HL-60 (cell line): ENCODE data around the gene EPHA6.

Experiments used
- DNase-seq, 2 experiments: peaks; one replicate each; pipeline ENCODE4 v3.0.0-alpha.2; 2010 to 2020; ENCODE audit warnings: low read depth in 1 of 2, low spot score in 1 of 2
- H3K27ac ChIP-seq: fragments of 250-450 bp; sonication (Bioruptor Pico); replicated peaks from 2 replicates; pipeline ENCODE4 v1.5.1; 2020; ENCODE audit warnings: mild to moderate bottlenecking, moderate library complexity
- H3K27me3 ChIP-seq: fragments of 250-450 bp; sonication (Bioruptor Pico); 2 replicates; pipeline ENCODE4 v1.5.1; 2021; ENCODE audit warnings: mild to moderate bottlenecking, moderate library complexity; ENCODE audit not compliant: insufficient read depth, poor library complexity, severe bottlenecking
- H3K4me3 ChIP-seq: replicated peaks from 2 replicates; pipeline ENCODE4 v1.5.1; 2011; ENCODE audit warnings: mild to moderate bottlenecking, control low read depth, low read length; ENCODE audit not compliant: insufficient read depth
- CTCF ChIP-seq: IDR thresholded peaks from one replicate; pipeline ENCODE4 v1.5.1; 2011; ENCODE audit warnings: low read length, control low read depth, inconsistent platforms; ENCODE audit not compliant: insufficient read depth
- GABPA ChIP-seq: IDR thresholded peaks from 2 replicates; pipeline ENCODE4 v1.6.1; 2012; ENCODE audit warnings: low read depth
- POLR2AphosphoS5 ChIP-seq: IDR thresholded peaks from 2 replicates; pipeline ENCODE4 v1.6.1; 2012; ENCODE audit warnings: low read depth
- SPI1 ChIP-seq: IDR thresholded peaks from 2 replicates; pipeline ENCODE4 v1.6.1; 2012; ENCODE audit warnings: low read depth, mild to moderate bottlenecking, borderline replicate concordance
- TF ChIP-seq, protein P1 (sequence below): IDR thresholded peaks from 2 replicates; pipeline ENCODE4 v1.6.1; 2012; ENCODE audit warnings: low read depth; ENCODE audit not compliant: insufficient replicate concordance

EPHA6 gene

GRCh38 chr3:97111244-97111643 lies 296.9 kb downstream of the EPHA6 start:
- Histone ChIP-seq H3K27me3 (no peaks in the 10 kb centered on the region), H3K4me3 (no peak overlapping the region), H3K27ac (no peak overlapping the region)
- no peak for DNase-seq
- TF ChIP-seq GABPA: no peak

GRCh38 chr3:97121386-97121785 lies 307.0 kb downstream of the EPHA6 start:
- no peak for TF ChIP-seq GABPA
- no peak for TF ChIP-seq SPI1
- no peak for TF ChIP-seq CTCF
- TF ChIP-seq POLR2AphosphoS5: no peak
- TF ChIP-seq, protein P1, sequence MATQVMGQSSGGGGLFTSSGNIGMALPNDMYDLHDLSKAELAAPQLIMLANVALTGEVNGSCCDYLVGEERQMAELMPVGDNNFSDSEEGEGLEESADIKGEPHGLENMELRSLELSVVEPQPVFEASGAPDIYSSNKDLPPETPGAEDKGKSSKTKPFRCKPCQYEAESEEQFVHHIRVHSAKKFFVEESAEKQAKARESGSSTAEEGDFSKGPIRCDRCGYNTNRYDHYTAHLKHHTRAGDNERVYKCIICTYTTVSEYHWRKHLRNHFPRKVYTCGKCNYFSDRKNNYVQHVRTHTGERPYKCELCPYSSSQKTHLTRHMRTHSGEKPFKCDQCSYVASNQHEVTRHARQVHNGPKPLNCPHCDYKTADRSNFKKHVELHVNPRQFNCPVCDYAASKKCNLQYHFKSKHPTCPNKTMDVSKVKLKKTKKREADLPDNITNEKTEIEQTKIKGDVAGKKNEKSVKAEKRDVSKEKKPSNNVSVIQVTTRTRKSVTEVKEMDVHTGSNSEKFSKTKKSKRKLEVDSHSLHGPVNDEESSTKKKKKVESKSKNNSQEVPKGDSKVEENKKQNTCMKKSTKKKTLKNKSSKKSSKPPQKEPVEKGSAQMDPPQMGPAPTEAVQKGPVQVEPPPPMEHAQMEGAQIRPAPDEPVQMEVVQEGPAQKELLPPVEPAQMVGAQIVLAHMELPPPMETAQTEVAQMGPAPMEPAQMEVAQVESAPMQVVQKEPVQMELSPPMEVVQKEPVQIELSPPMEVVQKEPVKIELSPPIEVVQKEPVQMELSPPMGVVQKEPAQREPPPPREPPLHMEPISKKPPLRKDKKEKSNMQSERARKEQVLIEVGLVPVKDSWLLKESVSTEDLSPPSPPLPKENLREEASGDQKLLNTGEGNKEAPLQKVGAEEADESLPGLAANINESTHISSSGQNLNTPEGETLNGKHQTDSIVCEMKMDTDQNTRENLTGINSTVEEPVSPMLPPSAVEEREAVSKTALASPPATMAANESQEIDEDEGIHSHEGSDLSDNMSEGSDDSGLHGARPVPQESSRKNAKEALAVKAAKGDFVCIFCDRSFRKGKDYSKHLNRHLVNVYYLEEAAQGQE: no peak
- no peaks in the 10 kb centered on the region for H3K27me3 ChIP-seq
- no peak for DNase-seq
- no peak overlapping the region for H3K27ac ChIP-seq
- no peak overlapping the region for H3K4me3 ChIP-seq

GRCh38 chr3:97125902-97126499 lies 311.6 kb downstream of the EPHA6 start:
- H3K27me3 ChIP-seq: no peaks in the 10 kb centered on the region
- no peak for DNase-seq
- H3K4me3 ChIP-seq: no peak overlapping the region
- TF ChIP-seq, protein P1: no peak
- TF ChIP-seq CTCF (no peak), GABPA (no peak)
- H3K27ac ChIP-seq: no peak overlapping the region

- no peak overlapping the region for H3K27ac ChIP-seq
- no peak for DNase-seq
- H3K27me3 ChIP-seq: no peaks in the 10 kb centered on the region
- TF ChIP-seq, protein P1: no peak
- TF ChIP-seq SPI1 (no peak), CTCF (no peak), GABPA (no peak), POLR2AphosphoS5 (no peak)
- H3K4me3 ChIP-seq: no peak overlapping the region
Observed at GRCh38 chr3:97131476-97131875, 317.1 kb downstream of the EPHA6 start.
